Measurements from ENCODE around the gene HADH.

DNA sequence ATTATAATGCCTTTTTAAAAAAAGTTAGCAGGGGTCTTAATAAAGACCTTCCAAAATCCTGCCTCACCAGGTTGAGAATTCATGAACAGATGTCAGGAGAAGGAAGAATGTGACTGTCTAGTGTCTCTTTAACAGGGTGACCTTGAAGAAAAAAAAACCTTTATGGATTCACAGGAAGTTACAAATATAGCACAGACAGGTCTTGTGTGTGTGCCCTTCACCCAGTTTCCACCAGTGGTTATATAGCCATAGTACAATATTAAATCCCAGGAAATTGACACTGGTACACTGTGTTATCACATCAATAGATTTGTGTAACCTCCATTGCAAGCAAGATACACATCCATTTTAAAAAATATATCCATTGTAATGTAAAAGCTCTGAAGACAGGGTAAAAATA, 43.7 kb downstream of the HADH start:
- TF ChIP-seq, protein P1, sequence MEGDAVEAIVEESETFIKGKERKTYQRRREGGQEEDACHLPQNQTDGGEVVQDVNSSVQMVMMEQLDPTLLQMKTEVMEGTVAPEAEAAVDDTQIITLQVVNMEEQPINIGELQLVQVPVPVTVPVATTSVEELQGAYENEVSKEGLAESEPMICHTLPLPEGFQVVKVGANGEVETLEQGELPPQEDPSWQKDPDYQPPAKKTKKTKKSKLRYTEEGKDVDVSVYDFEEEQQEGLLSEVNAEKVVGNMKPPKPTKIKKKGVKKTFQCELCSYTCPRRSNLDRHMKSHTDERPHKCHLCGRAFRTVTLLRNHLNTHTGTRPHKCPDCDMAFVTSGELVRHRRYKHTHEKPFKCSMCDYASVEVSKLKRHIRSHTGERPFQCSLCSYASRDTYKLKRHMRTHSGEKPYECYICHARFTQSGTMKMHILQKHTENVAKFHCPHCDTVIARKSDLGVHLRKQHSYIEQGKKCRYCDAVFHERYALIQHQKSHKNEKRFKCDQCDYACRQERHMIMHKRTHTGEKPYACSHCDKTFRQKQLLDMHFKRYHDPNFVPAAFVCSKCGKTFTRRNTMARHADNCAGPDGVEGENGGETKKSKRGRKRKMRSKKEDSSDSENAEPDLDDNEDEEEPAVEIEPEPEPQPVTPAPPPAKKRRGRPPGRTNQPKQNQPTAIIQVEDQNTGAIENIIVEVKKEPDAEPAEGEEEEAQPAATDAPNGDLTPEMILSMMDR (IDR thresholded peaks at IDR 0.05): no peak
- TF ChIP-seq POLR2A (IDR thresholded peaks at IDR 0.05): no peak
- TF ChIP-seq POLR2AphosphoS5 (IDR thresholded peaks at IDR 0.05; ENCODE audit: insufficient read depth in 1 of 2, low read depth in 1 of 2): no peak

Measured in vagina (tissue), 2 donors.